Neuronal stem cell (in vitro differentiated cells): ENCODE results near the gene GALM.
"Not testable (repeated sequence)": the region's sequence is repeated elsewhere in the genome, so short reads cannot be mapped to it uniquely, and the experiment has no call there.

Experiments used
- DNase-seq: peaks from one replicate; pipeline ENCODE4 v3.0.0-alpha.2; 2013; ENCODE audit warnings: low spot score
- H2AFZ ChIP-seq: one replicate; pipeline ENCODE4 v1.6.1; 2013; ENCODE audit warnings: mild to moderate bottlenecking, low read length, inconsistent platforms
- H2AK5ac ChIP-seq: 2 replicates; pipeline ENCODE4 v1.6.1; 2013; ENCODE audit warnings: low read depth, mild to moderate bottlenecking, inconsistent platforms, low read length, moderate library complexity, mixed read lengths
- H2BK120ac ChIP-seq: 2 replicates; pipeline ENCODE4 v1.6.1; 2013; ENCODE audit warnings: low read depth, mild to moderate bottlenecking, inconsistent platforms, low read length, moderate library complexity, mixed read lengths
- H2BK12ac ChIP-seq: one replicate; pipeline ENCODE4 v1.6.1; 2013; ENCODE audit warnings: low read length, inconsistent platforms
- H2BK15ac ChIP-seq: 2 replicates; pipeline ENCODE4 v1.6.1; 2013; ENCODE audit warnings: mild to moderate bottlenecking, low read length, inconsistent platforms, mixed read lengths
- H2BK5ac ChIP-seq: one replicate; pipeline ENCODE4 v1.6.1; 2013; ENCODE audit warnings: inconsistent platforms, mild to moderate bottlenecking, low read length, moderate library complexity
- H3K14ac ChIP-seq: one replicate; pipeline ENCODE4 v1.6.1; 2013; ENCODE audit warnings: low read length, inconsistent platforms
- H3K18ac ChIP-seq: 2 replicates; pipeline ENCODE4 v1.6.1; 2013; ENCODE audit warnings: low read length, inconsistent platforms
- H3K23ac ChIP-seq: 2 replicates; pipeline ENCODE4 v1.6.1; 2013; ENCODE audit warnings: low read depth, mild to moderate bottlenecking, mixed read lengths, low read length, inconsistent platforms; ENCODE audit not compliant: poor library complexity
- H3K27ac ChIP-seq: replicated peaks from 3 replicates; pipeline ENCODE4 v1.5.1; 2013; ENCODE audit warnings: low read length, inconsistent platforms
- H3K27me3 ChIP-seq, 3 experiments: 2 replicates each; pipeline ENCODE4 v1.6.1; 2013; ENCODE audit warnings: low read length in 3 of 3, mild to moderate bottlenecking in 2 of 3, inconsistent platforms in 1 of 3, low read depth in 1 of 3, mixed read lengths in 1 of 3, moderate library complexity in 1 of 3; ENCODE audit not compliant: control insufficient read depth in 3 of 3, insufficient read depth in 3 of 3
- H3K36me3 ChIP-seq, 2 donors: replicated peaks in 1 of 2; 2 replicates each; pipeline ENCODE4 v1.6.1; 2013; ENCODE audit warnings: low read length in 2 of 2; ENCODE audit not compliant: control insufficient read depth in 2 of 2, insufficient read depth in 2 of 2
- H3K4ac ChIP-seq: 2 replicates; pipeline ENCODE4 v1.6.1; 2013; ENCODE audit warnings: inconsistent platforms, mild to moderate bottlenecking, low read length, moderate library complexity
- H3K4me1 ChIP-seq, 2 donors: 1 replicate in 1 of 2; 2 replicates in 1 of 2; pipeline ENCODE4 v1.6.1; 2013; ENCODE audit warnings: low read length in 2 of 2, low read depth in 1 of 2; ENCODE audit not compliant: control insufficient read depth in 2 of 2, insufficient read depth in 1 of 2
- H3K4me2 ChIP-seq: one replicate; pipeline ENCODE4 v1.6.1; 2013; ENCODE audit warnings: mild to moderate bottlenecking, low read length, inconsistent platforms; ENCODE audit not compliant: insufficient read depth, poor library complexity, severe bottlenecking
- H3K4me3 ChIP-seq, 2 donors: 2 replicates each; pipeline ENCODE4 v1.5.1; 2013; ENCODE audit warnings: low read length in 2 of 2, mild to moderate bottlenecking in 2 of 2, inconsistent platforms in 1 of 2, moderate library complexity in 1 of 2
- H3K79me1 ChIP-seq: one replicate; pipeline ENCODE4 v1.6.1; 2013; ENCODE audit warnings: low read depth, mild to moderate bottlenecking, inconsistent platforms, low read length, moderate library complexity
- H3K9ac ChIP-seq: one replicate; pipeline ENCODE4 v1.6.1; 2013; ENCODE audit warnings: mild to moderate bottlenecking, low read depth, low read length, inconsistent platforms; ENCODE audit not compliant: poor library complexity
- H3K9me3 ChIP-seq, 2 donors: replicated peaks in 1 of 2; 2 replicates each; pipeline versions ENCODE3 to v1.6.1; 2013; ENCODE audit warnings: low read length in 2 of 2, mild to moderate bottlenecking in 2 of 2, inconsistent platforms in 1 of 2, low read depth in 1 of 2, mixed read lengths in 1 of 2, moderate library complexity in 1 of 2; ENCODE audit not compliant: control insufficient read depth in 2 of 2, insufficient read depth in 1 of 2
- H4K8ac ChIP-seq: one replicate; pipeline ENCODE4 v1.6.1; 2013; ENCODE audit warnings: low read depth, mild to moderate bottlenecking, inconsistent platforms, low read length, moderate library complexity
- H4K91ac ChIP-seq: one replicate; pipeline ENCODE4 v1.6.1; 2013; ENCODE audit warnings: low read length, low read depth, mild to moderate bottlenecking, inconsistent platforms; ENCODE audit not compliant: poor library complexity
- WGBS, 2 donors: extraction: QIAGEN DNeasy Blood & Tissue Kit; methylation state at CpG; one replicate each; pipeline ENCODE4 v1.1.7; 2013; ENCODE audit warnings: missing lambda C conversion rate in 2 of 2, mixed read lengths in 1 of 2; ENCODE audit not compliant: insufficient read length in 2 of 2, insufficient replicate concordance in 1 of 2; ENCODE audit errors: extremely low coverage in 2 of 2; 5-methylcytosine and 5-hydroxymethylcytosine counted together

GALM gene

GRCh38 chr2:38634684-38635083 is 31.2 kb upstream of the GALM start:
- Histone ChIP-seq H2AFZ (no peak overlapping the region), H3K27ac (no peak overlapping the region), H3K4me2 (no peak overlapping the region), H2AK5ac (no peak overlapping the region), H3K9ac (no peak overlapping the region), H2BK12ac (no peak overlapping the region), H2BK120ac (no peak overlapping the region), H4K8ac (no peak overlapping the region), H3K9me3 (peaks cover 2% of the 10 kb centered on the region in 2 donors), H3K18ac (no peak overlapping the region), H3K23ac (no peak overlapping the region), H3K4me1 (no peaks in the 10 kb centered on the region), H4K91ac (no peak overlapping the region), H3K27me3 (peaks cover 0 to 4% (median 0%) of the 10 kb centered on the region in 3 experiments), H3K79me1 (no peaks in the 10 kb centered on the region), H3K36me3 (no peaks in the 10 kb centered on the region), H2BK5ac (no peak overlapping the region), H3K14ac (no peak overlapping the region), H3K4me3 (no peak overlapping the region), H2BK15ac (no peak overlapping the region), H3K4ac (no peak overlapping the region)
- WGBS, 2 donors = 100% methylated on average over 1 of the region's 3 CpGs
- no peak for DNase-seq

GRCh38 chr2:38635139-38635538 is 30.8 kb upstream of the GALM start:
- no CpG with 5 or more reads among the region's 4 CpGs for WGBS, 2 donors
- Histone ChIP-seq H3K18ac (no peak overlapping the region), H3K27me3 (peaks cover 0 to 4% (median 0%) of the 10 kb centered on the region in 3 experiments), H3K79me1 (no peaks in the 10 kb centered on the region), H3K27ac (no peak overlapping the region), H3K36me3 (no peaks in the 10 kb centered on the region), H3K4ac (no peak overlapping the region), H2BK120ac (no peak overlapping the region), H3K9me3 (no peaks in the 10 kb centered on the region), H2AFZ (no peak overlapping the region), H2BK12ac (no peak overlapping the region), H2BK15ac (no peak overlapping the region), H3K14ac (no peak overlapping the region), H2AK5ac (no peak overlapping the region), H4K8ac (no peak overlapping the region), H2BK5ac (no peak overlapping the region), H3K23ac (no peak overlapping the region), H3K4me2 (no peak overlapping the region), H3K4me1 (no peaks in the 10 kb centered on the region), H3K9ac (no peak overlapping the region), H4K91ac (no peak overlapping the region), H3K4me3 (no peak overlapping the region)
- no peak for DNase-seq

- H3K4me3 ChIP-seq = no peak overlapping the region
- H2BK12ac ChIP-seq = no peak overlapping the region
- H3K36me3 ChIP-seq = no peaks in the 10 kb centered on the region
- WGBS, 2 donors = no CpG with 5 or more reads among the region's 4 CpGs
- H3K23ac ChIP-seq = no peak overlapping the region
- H2AK5ac ChIP-seq = no peak overlapping the region
- H3K9ac ChIP-seq = no peak overlapping the region
- no peak overlapping the region for H4K91ac ChIP-seq
- DNase-seq = no peak
- H2BK5ac ChIP-seq = no peak overlapping the region
- no peak overlapping the region for H3K18ac ChIP-seq
- no peak overlapping the region for H3K14ac ChIP-seq
- no peak overlapping the region for H2BK15ac ChIP-seq
- H3K4ac ChIP-seq = no peak overlapping the region
- no peak overlapping the region for H2BK120ac ChIP-seq
- H2AFZ ChIP-seq = no peak overlapping the region
- H3K27ac ChIP-seq = no peak overlapping the region
- no peaks in the 10 kb centered on the region for H3K4me1 ChIP-seq
- H3K9me3 ChIP-seq = no peaks in the 10 kb centered on the region
- H3K79me1 ChIP-seq = no peaks in the 10 kb centered on the region
- peaks cover 0 to 4% (median 0%) of the 10 kb centered on the region in 3 experiments for H3K27me3 ChIP-seq
- H4K8ac ChIP-seq = no peak overlapping the region
- no peak overlapping the region for H3K4me2 ChIP-seq
Measured at GRCh38 chr2:38636069-38636468, 29.8 kb upstream of the GALM start.

- not testable (repeated sequence) for H3K27me3 ChIP-seq, H3K4me1 ChIP-seq, H3K79me1 ChIP-seq, H2BK120ac ChIP-seq, DNase-seq, H2BK15ac ChIP-seq, H3K27ac ChIP-seq, H2BK5ac ChIP-seq, H2AFZ ChIP-seq, H3K9ac ChIP-seq, H3K23ac ChIP-seq, H3K4me3 ChIP-seq, H4K91ac ChIP-seq, H3K4ac ChIP-seq, H3K18ac ChIP-seq, H2AK5ac ChIP-seq, H3K36me3 ChIP-seq, H3K4me2 ChIP-seq, H4K8ac ChIP-seq, H3K14ac ChIP-seq, H3K9me3 ChIP-seq, H2BK12ac ChIP-seq
- WGBS, 2 donors = no CpG with 5 or more reads among the region's 14 CpGs
Measured at GRCh38 chr2:38642373-38643017, 23.4 kb upstream of the GALM start.
